ENCODE results near the gene HIF3A. TPM values are rescaled to one million over a fixed set of nuclear protein-coding genes. Genes with fewer than 3 reads are reported as not detected.
A peak's percentile ranks its signal among the peaks of the same experiment; 100 is the strongest.
"Not testable (repeated sequence)": the region's sequence is repeated elsewhere in the genome, so short reads cannot be mapped to it uniquely, and the experiment has no call there.

The HIF3A gene
- total RNA-seq, 1 donor from 2014 or later: 87.7 TPM

- Histone ChIP-seq H3K27me3 (ENCODE audit: low read depth) (no peaks in the 10 kb centered on the region), H3K27ac (replicated peaks) (peak overlapping the region; percentile 100), H3K9me3 (replicated peaks) (peaks cover 9% of the 10 kb centered on the region), H3K4me3 (peak overlapping the region; percentile 4), H3K4me1 (peaks cover 79% of the 10 kb centered on the region), H3K36me3 (peaks cover 57% of the 10 kb centered on the region)
- TF ChIP-seq, protein P1, sequence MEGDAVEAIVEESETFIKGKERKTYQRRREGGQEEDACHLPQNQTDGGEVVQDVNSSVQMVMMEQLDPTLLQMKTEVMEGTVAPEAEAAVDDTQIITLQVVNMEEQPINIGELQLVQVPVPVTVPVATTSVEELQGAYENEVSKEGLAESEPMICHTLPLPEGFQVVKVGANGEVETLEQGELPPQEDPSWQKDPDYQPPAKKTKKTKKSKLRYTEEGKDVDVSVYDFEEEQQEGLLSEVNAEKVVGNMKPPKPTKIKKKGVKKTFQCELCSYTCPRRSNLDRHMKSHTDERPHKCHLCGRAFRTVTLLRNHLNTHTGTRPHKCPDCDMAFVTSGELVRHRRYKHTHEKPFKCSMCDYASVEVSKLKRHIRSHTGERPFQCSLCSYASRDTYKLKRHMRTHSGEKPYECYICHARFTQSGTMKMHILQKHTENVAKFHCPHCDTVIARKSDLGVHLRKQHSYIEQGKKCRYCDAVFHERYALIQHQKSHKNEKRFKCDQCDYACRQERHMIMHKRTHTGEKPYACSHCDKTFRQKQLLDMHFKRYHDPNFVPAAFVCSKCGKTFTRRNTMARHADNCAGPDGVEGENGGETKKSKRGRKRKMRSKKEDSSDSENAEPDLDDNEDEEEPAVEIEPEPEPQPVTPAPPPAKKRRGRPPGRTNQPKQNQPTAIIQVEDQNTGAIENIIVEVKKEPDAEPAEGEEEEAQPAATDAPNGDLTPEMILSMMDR (IDR thresholded peaks at IDR 0.05; ENCODE audit: borderline replicate concordance): no peak
- intact Hi-C loops (cut with micrococcal nuclease): no loop called here
- peak; percentile 63 for DNase-seq
These were observed 7.0 kb downstream of the HIF3A start for GRCh38 chr19:46303691-46304397.

DNA sequence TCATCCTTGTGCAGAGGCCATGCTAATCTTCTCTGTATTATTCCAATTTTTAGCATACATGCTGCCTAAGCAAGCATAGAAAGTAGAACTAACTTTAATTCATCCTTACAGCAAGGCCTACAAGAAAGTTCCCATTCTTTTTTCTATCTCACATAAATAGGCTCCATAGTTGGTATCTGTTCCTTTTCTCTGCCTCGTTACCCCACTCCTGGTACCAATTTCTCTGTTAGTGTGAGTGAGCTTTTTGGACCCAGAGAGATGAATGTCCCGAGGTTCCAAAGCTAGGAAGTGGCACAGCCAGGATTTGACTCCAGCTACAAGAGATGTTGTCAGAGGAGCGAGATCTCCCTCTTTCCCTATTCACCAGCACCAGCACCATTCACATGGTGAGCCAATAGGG, 9.7 kb downstream of the HIF3A start:
- Histone ChIP-seq H3K9me3 (replicated peaks) (peaks cover 9% of the 10 kb centered on the region), H3K4me1 (peaks cover 60% of the 10 kb centered on the region), H3K36me3 (peaks cover 83% of the 10 kb centered on the region), H3K4me3 (no peak overlapping the region), H3K27me3 (ENCODE audit: low read depth) (no peaks in the 10 kb centered on the region), H3K27ac (replicated peaks) (peak overlapping the region; percentile 100)
- intact Hi-C loops (cut with micrococcal nuclease): no loop called here
- TF ChIP-seq, protein P1 (IDR thresholded peaks at IDR 0.05; ENCODE audit: borderline replicate concordance): no peak
- no peak for DNase-seq

DNA sequence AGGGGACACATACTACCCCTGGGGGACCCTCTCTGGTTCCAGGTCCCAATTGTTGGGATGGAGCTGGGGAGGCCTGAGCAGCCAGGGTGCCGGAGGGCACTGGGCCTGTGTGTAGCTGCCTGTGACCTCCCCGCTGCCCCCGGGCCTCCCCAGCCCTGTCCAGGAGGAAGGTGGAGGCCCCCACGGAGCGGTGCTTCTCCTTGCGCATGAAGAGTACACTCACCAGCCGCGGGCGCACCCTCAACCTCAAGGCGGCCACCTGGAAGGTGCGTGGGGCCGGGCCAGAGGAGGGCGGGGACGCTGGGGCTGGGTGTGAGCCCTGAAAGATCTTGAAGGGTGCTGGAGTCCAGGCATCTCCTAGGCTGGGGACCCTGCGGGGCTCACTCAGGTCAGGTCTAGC, 11.7 kb downstream of the HIF3A start:
- no peak for DNase-seq
- intact Hi-C loops (cut with micrococcal nuclease): no loop called here
- Histone ChIP-seq H3K27ac (replicated peaks) (peak overlapping the region; percentile 16), H3K27me3 (ENCODE audit: low read depth) (no peaks in the 10 kb centered on the region), H3K4me3 (no peak overlapping the region), H3K36me3 (peaks cover 99% of the 10 kb centered on the region), H3K4me1 (peaks cover 40% of the 10 kb centered on the region), H3K9me3 (replicated peaks) (peaks cover 9% of the 10 kb centered on the region)
- TF ChIP-seq, protein P1 (IDR thresholded peaks at IDR 0.05; ENCODE audit: borderline replicate concordance): no peak

GRCh38 chr19:46309056-46309455, 12.2 kb downstream of the HIF3A start:
- DNase-seq: no peak
- Histone ChIP-seq H3K4me3 (no peak overlapping the region), H3K36me3 (peaks cover 99% of the 10 kb centered on the region), H3K27ac (replicated peaks) (no peak overlapping the region), H3K9me3 (replicated peaks) (peaks cover 9% of the 10 kb centered on the region), H3K4me1 (peaks cover 34% of the 10 kb centered on the region), H3K27me3 (ENCODE audit: low read depth) (no peaks in the 10 kb centered on the region)
- intact Hi-C loops (cut with micrococcal nuclease): no loop called here
- TF ChIP-seq, protein P1 (IDR thresholded peaks at IDR 0.05; ENCODE audit: borderline replicate concordance): no peak

DNA sequence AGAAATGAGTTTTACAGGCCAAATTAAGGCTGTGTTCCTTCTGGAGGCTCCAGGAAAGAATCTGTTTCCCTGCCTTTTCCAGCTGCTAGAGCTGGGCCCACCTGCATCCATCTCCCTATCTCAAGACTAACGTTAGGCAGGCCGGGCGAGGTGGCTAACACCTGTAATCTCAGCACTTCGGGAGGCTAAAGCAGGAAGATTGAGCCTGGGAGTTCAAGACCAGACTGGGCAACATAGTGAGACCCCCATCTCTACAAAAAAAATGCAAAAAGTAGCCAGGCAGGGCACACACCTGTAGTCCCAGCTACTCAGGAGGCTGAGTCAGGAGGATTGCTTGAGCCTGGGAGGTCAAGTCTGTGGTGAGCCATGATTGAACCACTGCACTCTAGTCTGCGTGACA, 14.6 kb downstream of the HIF3A start:
- Histone ChIP-seq H3K4me1 (peaks cover 10% of the 10 kb centered on the region), H3K36me3 (peaks cover 99% of the 10 kb centered on the region), H3K27ac (replicated peaks) (no peak overlapping the region), H3K4me3 (no peak overlapping the region), H3K9me3 (replicated peaks) (no peaks in the 10 kb centered on the region), H3K27me3 (ENCODE audit: low read depth) (no peaks in the 10 kb centered on the region)
- intact Hi-C loops (cut with micrococcal nuclease): no loop called here
- DNase-seq: no peak
- TF ChIP-seq, protein P1 (IDR thresholded peaks at IDR 0.05; ENCODE audit: borderline replicate concordance): no peak

DNA sequence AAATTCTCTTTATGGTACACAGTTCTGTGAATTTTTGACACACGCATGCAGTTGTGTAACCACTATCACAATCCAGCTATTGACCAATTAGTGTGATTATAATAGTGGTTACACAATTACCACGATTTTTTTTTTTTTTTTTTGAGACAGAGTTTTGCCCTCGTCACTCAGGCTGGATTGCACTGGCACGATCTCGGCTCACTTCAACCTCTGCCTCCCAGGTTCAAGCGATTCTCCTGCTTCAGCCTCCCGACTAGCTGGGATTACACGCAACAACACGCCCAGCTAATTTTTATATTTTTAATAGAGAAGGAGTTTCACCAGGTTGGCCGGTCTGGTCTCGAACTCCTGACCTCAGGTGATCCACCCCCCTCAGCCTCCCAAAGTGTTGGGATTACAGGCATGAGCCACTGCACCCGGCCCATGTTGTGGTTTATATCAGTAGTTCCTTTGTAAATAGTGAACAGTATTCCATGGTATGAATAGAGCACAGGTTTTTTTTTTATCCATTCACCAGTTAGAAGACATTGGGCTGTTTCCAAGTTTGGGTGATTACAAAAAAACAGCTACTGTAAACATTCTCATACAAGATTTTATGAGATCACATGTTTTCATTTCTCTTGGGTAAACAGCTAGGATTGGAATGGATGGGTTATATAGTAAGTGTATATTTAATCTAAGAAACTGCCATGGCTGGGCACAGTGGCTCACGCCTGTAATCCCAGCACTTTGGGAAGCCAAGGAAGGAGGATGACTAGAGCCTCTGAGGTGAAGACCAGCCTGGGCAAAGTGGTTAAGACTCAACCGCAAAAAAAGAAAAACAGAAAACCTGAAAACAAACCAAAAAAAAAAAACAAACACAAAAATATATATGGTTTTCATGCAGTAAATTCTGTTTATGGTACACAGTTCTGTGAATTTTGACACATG, 17.0 kb downstream of the HIF3A start:
- H3K36me3 ChIP-seq: peaks cover 98% of the 10 kb centered on the region
- H3K9me3 ChIP-seq (replicated peaks); H3K4me1 ChIP-seq; H3K27me3 ChIP-seq (ENCODE audit: low read depth); intact Hi-C loops (cut with micrococcal nuclease); DNase-seq; H3K27ac ChIP-seq (replicated peaks); H3K4me3 ChIP-seq: not testable (repeated sequence)

Data from left ventricle myocardium inferior (tissue), 1 donor.